Left lobe of liver (tissue), 2 donors: ENCODE measurements around the gene OR1Q1. TPM values are rescaled to one million over a fixed set of nuclear protein-coding genes. Genes with fewer than 3 reads are reported as not detected.
"Not testable (repeated sequence)": the region's sequence is repeated elsewhere in the genome, so short reads cannot be mapped to it uniquely, and the experiment has no call there.

Experiments
- ATAC-seq: fragments of 200-7000 bp; cut with Tn5 transposase; one replicate; pipeline ENCODE4 v1.9.1; 2020; ENCODE audit warnings: mild to moderate bottlenecking, moderate library complexity
- DNase-seq: peaks from one replicate; pipeline ENCODE4 v3.0.0-alpha.2; 2020; ENCODE audit warnings: low spot score
- total RNA-seq: library from RNA; stranded (reverse); gene quantifications from one replicate; pipeline ENCODE4 v1.2.1, GENCODE V29; 2021
- donor health status: DM: no; HTN: no; CAD: no; lungs with moderate emphysema.
- donor health status: DM: no; HTN: yes; CAD: no.

Gene OR1Q1, protein sequence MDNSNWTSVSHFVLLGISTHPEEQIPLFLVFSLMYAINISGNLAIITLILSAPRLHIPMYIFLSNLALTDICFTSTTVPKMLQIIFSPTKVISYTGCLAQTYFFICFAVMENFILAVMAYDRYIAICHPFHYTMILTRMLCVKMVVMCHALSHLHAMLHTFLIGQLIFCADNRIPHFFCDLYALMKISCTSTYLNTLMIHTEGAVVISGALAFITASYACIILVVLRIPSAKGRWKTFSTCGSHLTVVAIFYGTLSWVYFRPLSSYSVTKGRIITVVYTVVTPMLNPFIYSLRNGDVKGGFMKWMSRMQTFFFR
- total RNA-seq, result not detected

DNA sequence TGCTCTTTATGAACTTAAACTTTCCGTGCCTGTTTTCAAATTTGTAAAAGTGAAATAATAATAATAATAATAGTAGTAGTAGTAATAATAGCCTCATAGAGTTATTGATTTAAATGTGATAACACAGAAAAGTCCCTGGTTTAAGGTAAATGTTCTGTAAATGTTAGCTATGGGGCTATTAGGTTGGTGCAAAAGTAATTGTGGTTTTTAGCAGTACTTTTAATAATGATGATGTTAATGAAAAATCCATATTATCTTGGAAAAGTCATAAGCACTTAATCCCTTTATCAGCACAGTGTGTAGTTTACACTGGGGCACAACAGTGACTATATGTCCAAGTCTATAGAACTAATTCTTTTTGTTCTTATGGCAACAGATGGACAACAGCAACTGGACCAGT lies at the start of gene OR1Q1:
Gene OR1Q1 (plus strand): TSS at position 377 of the 400 bp plus-strand sequence. CDS start 0 bp downstream, at position 377.
- DNase-seq (no peak), ATAC-seq (no peak)

DNA sequence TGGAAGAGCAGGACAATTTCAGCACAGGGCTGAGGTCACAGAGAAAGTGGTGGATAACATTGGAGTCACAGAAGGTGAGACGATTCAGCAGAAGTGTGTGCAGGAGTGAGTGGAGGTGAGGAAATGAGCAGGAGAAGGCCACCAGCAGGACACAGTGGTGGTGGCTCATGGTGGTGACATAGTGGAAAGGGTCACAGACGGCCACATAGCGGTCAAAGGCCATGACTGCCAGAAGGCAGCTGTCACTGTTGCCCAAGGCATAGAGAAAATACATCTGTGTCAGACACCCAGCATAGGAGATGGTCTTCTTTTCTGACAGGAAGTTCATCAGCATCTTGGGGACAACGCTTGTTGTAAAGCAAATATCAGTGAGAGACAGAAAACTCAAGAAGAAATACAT lies 46.6 kb upstream of the OR1Q1 start:
- no peak for ATAC-seq
- DNase-seq, result no peak

DNA sequence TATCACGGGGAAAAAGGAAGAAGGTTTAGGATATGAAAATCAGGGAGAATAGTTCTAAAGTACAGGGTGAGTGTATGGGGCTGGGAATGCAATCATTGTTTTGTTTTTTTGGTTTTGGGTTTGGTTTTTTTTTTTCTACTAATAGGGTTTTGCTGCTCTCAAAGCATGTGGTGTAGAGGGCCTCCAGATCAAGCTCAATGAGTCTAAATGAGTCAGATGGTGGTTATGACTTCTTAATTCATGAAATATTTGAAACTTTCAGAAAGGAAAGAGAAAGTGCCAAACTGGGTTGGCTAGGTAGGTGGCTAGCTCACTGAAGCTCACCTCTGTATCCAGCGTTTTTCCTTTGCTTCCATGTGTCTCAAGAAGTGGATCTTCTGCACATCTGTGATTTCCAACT lies 42.1 kb upstream of the OR1Q1 start:
- no peak for ATAC-seq
- no peak for DNase-seq

DNA sequence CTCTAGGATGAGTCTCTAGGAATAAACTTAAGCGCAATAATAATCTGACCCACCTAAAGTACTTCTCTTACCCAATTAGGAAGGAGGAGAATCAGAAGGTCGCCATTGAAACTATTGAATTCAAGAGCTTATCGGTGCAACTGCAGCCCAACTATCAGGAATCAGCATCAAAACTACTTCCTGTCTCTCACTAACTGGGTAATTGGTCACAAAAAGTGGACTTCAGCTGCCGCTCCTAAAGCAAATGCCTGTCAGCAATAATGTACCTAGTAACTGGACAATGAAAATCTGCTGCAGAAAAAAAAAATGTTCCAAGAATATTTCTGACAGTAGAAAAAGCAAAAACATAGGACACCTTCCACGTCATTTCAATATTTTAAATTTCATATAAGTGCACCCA lies 34.7 kb upstream of the OR1Q1 start:
- no peak for ATAC-seq
- no peak for DNase-seq

DNA sequence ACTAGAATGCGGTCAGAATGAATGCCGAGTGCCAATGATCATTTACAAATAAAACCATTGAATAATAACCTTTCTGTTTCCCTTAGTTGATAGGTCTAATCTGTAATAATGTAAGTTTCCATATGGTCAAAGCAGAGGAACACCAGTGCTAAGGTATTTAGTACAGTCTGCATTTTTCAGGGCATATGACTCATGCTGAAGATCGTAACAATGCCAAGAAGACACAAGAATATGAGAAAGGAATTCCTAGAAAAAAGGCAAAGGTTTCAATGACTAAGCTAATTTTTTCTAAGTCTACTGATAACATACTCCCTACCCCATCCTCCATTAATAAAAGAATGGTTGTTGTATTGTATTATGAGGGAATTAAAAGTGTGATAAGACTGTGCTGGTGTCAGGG lies 34.2 kb upstream of the OR1Q1 start:
- ATAC-seq (peak; percentile 28), DNase-seq (no peak)

DNA sequence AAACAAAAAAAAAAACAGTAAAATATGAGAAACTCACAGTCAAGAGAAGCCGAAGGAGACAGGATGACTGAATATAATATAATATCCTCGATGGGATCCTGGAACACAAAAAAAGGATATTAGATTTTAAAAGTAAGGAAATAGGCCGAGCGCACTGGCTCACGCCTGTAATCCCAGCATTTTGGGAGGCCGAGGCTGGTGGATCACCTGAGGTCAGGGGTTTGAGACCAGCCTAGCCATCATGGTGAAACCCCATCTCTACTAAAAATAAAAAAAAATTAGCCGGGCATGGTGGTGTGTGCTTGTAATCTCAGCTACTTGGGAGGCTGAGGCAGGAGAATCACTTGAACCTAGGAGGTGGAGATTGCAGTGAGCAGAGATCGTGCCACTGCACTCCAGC lies 31.3 kb upstream of the OR1Q1 start, which contains the start of gene OR1L8:
Gene OR1L8 (minus strand): TSS at position 101 of the 400 bp plus-strand sequence. CDS start 14,907 bp downstream, outside the sequence.
- not testable (repeated sequence) for ATAC-seq, DNase-seq

DNA sequence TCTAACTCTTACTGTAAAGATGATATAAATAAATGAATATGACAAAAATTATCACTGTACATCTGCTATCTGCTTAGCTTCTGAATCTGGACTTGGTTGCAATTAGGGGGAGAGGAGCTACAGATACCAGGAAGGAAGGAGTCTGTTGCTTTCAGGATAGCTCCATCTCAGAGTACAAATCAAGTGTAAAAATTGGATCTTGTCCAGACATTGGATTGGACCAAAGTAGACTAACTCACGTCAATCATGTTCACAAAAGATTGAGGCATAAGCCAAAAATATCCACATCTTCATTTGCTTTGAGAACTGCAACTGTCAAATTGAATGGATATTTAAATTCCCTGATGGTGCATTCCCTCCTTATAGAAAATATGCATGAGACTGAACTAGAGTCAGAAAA lies 8.8 kb upstream of the OR1Q1 start:
- ATAC-seq, result no peak
- DNase-seq, result no peak

DNA sequence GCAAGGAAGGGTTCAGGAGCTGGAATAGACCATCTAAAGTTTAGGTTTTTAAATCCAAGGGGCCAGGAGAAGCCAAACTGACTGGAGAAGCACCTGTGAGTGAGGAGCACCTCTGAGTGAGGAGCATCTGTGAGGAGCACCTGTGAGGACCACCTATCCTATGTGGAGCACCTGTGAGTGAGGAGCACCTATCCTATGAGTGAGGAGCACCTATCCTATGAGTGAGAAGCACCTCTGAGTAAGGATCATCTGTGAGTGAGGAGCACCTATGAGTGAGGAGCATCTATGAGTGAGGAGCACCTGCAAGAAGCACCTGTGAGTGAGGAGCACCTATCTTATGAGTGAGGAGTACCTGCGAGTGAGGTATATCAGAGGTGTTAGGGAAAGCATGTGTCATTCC lies 8.0 kb upstream of the OR1Q1 start:
- no peak for ATAC-seq

DNA sequence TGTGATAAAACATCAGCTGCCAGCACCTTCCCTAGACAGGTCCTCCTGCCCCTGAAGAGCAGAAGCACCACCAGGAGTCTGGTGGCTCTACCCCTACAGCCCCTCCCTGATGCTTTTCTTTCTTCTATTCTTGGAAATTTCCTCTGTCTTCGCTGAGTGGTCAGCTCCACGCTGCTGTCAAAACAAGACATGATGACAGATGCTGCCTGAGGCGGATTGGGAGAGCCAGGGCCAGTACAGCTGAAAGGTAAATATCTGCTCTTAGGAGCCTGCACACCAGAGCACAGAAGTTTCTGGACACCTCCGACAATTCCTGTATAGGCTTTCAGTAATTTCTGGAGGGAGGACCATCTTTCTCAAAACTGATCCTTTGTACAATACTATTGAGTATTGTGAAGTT lies 4.7 kb upstream of the OR1Q1 start:
- no peak for ATAC-seq
- no peak for DNase-seq

More for the DNA sequence above, 8.0 kb upstream of the OR1Q1 start:
- no peak for DNase-seq

DNA sequence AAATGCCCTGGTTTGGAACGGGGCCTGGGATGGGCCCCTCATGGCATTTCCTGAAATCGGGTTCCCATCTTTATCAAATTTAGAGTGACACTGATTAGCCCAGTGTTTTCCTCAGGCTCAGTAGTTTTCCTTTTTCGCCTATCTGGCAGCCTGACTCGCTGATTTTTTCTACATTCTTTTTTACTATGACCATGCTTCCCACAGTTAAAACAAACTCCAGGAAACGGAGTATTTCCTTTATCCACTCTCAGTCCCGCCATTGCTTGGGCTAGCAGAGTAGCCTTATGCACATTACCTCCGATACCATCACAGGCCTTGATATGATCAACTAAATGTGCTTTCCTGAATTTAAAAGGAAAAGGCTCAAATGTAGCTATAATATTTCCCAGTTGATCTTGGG lies 5.5 kb downstream of the OR1Q1 start:
- DNase-seq, result no peak

DNA sequence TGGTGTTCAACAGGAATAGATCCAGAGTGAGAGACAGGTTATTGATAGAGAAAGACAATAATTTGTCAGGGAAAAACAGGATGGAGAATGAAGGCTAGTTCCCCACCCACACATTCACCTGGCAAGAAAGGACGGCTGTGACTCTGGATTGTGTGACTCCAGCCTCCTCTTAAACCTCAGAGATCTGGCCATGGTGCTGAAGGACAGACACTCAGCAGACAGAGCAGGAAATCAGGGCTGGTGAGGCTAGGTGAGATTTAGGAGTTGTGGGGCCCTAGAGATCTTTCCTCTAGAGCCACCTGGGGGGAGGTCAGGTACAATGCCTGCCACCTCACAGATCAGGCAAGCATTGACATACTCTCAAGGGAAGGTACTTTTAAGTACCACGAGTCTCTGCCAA lies 27.7 kb downstream of the OR1Q1 start:
- no peak for ATAC-seq
- DNase-seq, result no peak

More for the DNA sequence above, 5.5 kb downstream of the OR1Q1 start:
- ATAC-seq, result no peak

DNA sequence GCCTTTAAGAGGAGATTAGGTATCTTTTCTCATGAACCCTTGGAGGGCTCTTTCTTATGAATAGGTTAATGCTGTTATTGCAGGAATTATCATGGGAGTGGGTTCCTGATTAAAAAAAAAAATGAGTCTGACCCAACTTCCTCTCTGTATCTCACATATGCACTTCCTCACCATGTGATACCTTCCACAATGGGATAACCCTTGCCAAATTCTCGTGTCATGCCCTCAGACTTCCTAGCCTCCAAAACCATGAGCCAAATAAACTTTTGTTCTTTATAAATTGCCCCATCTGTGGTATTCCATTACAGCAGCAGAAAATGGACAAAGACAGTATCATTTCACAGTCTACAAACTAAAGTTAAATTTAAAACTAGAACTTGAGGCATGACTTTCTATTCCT lies 41.8 kb downstream of the OR1Q1 start:
- DNase-seq, result no peak
- ATAC-seq, result peak; percentile 32

DNA sequence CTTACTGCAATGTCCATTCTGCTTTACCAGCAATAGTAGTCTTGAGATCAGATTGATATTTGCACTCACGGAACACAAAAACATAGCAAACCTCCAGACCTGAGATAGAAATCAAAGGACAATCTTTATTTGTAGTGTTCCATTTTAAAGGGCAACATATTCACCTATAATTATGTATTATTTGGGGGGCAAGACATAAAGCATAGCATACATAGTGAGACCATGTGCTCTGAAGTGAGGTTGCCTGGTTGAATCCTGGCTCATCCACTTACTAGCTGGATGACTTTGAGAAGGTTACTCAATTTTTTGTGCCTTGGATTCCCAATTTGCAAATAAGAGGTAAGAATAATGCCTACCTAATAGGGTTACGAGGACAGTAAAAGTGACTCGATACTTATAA lies 43.0 kb downstream of the OR1Q1 start, which contains the start of gene OR1B1:
Gene OR1B1 (minus strand): TSS at position 101 of the 400 bp plus-strand sequence.
- no peak for ATAC-seq
- no peak for DNase-seq

DNA sequence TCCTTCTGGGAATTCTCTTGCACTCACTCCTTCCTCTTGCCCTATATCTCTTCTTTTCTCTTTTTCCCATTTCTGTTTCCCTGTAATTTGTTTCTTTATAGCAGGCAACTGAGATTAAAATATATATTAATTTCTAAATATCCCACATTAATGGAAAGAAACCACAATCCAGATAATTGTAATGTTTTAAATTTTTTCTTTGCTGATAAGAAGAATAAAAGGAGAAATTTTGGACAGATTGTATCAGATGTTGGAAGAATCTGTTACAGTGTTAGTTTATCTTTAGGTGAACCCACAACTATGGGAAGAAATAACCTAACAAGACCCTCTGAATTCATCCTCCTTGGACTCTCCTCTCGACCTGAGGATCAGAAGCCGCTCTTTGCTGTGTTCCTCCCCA lies 46.9 kb downstream of the OR1Q1 start, which contains the start of gene OR1L1:
Gene OR1L1 (plus strand): TSS at position 301 of the 400 bp plus-strand sequence. CDS start 0 bp downstream, at position 301.
- no peak for DNase-seq

More for the DNA sequence above, 46.9 kb downstream of the OR1Q1 start, which contains the start of gene OR1L1:
- ATAC-seq, result no peak

Other genes with a start within 250 kb of the OR1Q1 start
- 2.0 TPM for gene PTGS1, start 243.7 kb upstream of the OR1Q1 start, total RNA-seq
- not detected for gene OR1J1, start 136.8 kb upstream of the OR1Q1 start, total RNA-seq
- gene OR1J2, start 103.9 kb upstream of the OR1Q1 start, total RNA-seq, result not detected
- not detected for gene OR1J4, start 95.6 kb upstream of the OR1Q1 start, total RNA-seq
- not detected for gene OR1N1, start 87.4 kb upstream of the OR1Q1 start, total RNA-seq
- gene OR1N2, start 61.6 kb upstream of the OR1Q1 start, total RNA-seq, result not detected
- gene OR1L8, start 31.4 kb upstream of the OR1Q1 start, total RNA-seq, result not detected
- not detected for gene OR1B1, start 42.9 kb downstream of the OR1Q1 start, total RNA-seq
- gene OR1L1, start 47.0 kb downstream of the OR1Q1 start, total RNA-seq, result not detected
- not detected for gene OR1L3, start 60.4 kb downstream of the OR1Q1 start, total RNA-seq
- gene OR1L4, start 109.3 kb downstream of the OR1Q1 start, total RNA-seq, result not detected
- gene OR1L6, start 127.6 kb downstream of the OR1Q1 start, total RNA-seq, result not detected
- not detected for gene OR5C1, start 174.2 kb downstream of the OR1Q1 start, total RNA-seq
- gene OR1K1, start 185.4 kb downstream of the OR1Q1 start, total RNA-seq, result not detected
- gene PDCL, start 213.8 kb downstream of the OR1Q1 start, total RNA-seq, result 4.8 TPM